Embryonic facial prominence (tissue), 1 donor: Measurements from ENCODE around the gene TTC34.
"Not testable (repeated sequence)": the region's sequence is repeated elsewhere in the genome, so short reads cannot be mapped to it uniquely, and the experiment has no call there.

Experiments
- DNase-seq: peaks from one replicate; pipeline ENCODE4 v3.0.0-alpha.2; 2016; ENCODE audit errors: extremely low spot score

The TTC34 gene

DNA sequence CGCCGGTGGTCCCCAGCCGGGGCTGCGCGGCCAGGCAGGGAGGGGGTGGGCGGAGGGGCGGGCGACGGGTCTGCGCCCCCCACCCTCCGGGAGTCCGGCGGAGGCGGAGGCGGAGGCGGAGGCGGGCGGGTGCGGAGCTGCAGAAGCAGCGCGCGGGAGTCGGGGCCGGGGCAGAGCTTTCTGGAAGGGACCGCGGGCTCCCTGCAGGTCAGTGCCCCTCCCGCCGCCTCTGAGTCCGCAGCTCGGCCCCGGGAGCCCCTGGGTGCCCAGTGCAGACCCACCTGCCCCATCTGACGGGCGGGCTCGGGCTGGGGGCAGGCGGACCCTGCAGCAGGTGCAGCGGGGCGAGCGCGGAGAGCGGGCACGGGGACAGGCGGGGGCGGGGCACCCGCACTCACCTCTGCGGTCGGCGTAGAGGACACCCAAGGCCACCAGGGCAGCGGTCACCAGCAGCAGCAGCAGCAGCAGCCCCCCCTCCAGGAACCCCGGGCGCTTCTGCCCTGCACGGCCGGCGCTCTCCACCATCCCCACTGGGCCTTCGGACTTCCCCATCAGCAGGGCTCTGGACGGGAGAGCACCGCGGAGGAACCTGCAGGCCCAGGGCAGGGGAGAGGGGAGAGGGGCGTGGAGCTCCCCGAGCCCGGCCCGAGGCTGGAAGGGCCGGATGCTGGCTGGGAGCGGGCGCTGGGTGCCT lies 172.4 kb downstream of the TTC34 start:
- no peak for DNase-seq

GRCh38 chr1:2628191-2628932 lies 173.1 kb downstream of the TTC34 start:
- no peak for DNase-seq

- no peak for DNase-seq
Measured at GRCh38 chr1:2627746-2628145, 173.7 kb downstream of the TTC34 start.

DNA sequence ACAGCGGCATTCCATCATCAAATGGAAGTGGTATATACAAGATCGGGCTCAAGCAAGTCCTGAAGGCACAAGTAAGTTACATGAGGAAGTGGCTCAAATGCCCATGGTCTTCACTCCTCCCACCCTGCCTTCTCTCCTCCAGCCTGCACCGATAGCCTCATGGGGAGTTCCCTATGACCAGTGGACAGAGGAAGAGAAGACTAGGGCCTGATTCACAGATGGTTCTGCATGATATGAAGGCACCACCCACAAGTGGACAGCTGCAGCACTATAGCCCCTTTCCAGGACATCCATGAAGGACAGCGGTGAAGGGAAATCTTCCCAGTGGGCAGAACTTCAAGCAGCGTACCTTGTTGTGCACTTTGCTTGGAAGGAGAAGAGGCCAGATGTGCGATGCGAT lies 175.7 kb downstream of the TTC34 start:
- not testable (repeated sequence) for DNase-seq

GRCh38 chr1:2625311-2625710 lies 176.2 kb downstream of the TTC34 start:
- DNase-seq: no peak

GRCh38 chr1:2624735-2625300 lies 176.7 kb downstream of the TTC34 start:
- DNase-seq: no peak

- DNase-seq: no peak
Measured at GRCh38 chr1:2623571-2624337, 177.7 kb downstream of the TTC34 start.

DNA sequence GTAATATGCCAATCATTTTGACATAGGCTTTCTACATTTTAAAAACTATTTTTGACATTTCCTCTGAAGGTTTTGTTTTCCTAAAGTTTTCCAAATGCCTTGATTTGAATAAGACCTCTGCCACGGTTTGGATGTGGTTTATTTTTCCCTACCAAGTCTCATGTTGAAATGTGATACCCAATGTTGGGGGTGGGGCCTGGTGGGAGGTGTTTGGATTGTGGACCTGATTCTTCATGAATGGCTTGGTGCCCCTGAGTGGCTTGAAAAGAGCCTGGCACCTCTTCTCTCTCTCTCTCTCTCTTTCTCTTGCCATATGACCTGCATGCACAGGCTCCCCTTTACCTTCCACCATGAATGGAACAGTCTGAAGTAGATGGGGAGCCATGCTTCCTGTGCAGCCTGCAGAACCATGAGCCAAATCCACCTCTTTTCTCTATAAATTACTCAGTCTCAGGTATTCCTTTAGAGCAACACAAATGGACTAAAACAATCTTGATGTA lies 183.5 kb downstream of the TTC34 start:
- DNase-seq: no peak

GRCh38 chr1:2614145-2614544 lies 187.3 kb downstream of the TTC34 start:
- no peak for DNase-seq

- no peak for DNase-seq
Measured at GRCh38 chr1:2612591-2613365, 188.7 kb downstream of the TTC34 start.

GRCh38 chr1:2611621-2612437 lies 189.7 kb downstream of the TTC34 start:
- no peak for DNase-seq

GRCh38 chr1:2611031-2611501 lies 190.4 kb downstream of the TTC34 start:
- no peak for DNase-seq

GRCh38 chr1:2610036-2610959 lies 191.2 kb downstream of the TTC34 start:
- DNase-seq: no peak

DNA sequence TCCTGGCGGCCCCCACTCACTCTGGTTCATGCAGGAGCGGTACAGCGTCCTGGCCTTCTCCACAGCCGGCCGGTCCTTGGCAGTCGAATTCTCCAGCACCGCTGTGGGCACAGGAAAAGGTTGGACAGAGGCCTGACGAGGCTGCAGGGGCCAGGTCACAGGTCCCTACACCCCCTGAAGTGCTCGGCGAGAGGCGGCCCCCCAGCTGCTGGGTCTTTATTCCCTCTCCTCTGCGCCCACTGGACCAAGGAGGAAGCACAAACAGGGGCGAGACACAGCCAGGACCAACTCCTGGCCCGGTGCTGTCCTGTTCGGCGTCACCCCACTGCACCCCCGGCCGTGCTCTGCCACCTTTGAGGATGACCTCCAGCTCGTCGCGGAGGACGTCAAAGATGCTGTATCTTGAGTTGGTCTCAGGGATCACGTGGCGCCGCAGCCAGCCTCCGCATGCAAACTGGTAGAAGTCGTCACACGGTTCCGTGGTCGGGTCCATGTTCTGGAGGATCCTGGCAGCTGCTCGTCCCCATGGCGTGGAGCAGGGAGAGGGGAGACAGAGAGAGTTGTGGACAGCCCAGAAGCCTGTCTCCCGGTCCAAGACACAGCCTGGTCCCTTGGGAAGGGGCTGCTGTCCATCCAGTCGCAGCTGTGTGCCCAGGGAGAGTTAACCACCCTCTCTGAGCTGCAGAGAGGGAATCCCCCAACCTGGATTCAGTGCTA lies 192.0 kb downstream of the TTC34 start:
- no peak for DNase-seq

DNA sequence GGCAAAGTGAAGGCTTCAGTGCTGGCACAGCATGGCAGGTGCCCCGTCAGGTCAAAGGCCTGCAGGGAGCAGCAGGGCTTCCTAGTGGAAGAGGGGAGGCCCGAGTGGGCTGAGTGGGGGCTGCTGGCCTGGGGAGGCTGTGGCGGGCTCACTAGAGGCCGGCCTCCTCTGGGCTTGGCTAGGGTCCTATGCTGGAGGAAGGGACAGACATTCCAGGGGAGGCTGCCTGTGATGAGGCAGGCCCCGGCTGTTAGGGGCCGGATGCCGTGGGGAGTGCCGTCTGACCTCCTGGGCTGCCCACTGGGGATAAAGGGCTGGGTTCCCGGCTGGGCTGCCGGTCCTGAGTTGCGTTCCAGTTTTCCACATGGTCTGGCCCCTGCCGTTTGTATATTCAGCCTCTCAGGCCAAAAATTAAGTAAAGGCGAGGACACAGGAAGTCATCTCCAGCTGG lies 193.8 kb downstream of the TTC34 start:
- DNase-seq: no peak

GRCh38 chr1:2606881-2607621 lies 194.4 kb downstream of the TTC34 start:
- DNase-seq: no peak

DNA sequence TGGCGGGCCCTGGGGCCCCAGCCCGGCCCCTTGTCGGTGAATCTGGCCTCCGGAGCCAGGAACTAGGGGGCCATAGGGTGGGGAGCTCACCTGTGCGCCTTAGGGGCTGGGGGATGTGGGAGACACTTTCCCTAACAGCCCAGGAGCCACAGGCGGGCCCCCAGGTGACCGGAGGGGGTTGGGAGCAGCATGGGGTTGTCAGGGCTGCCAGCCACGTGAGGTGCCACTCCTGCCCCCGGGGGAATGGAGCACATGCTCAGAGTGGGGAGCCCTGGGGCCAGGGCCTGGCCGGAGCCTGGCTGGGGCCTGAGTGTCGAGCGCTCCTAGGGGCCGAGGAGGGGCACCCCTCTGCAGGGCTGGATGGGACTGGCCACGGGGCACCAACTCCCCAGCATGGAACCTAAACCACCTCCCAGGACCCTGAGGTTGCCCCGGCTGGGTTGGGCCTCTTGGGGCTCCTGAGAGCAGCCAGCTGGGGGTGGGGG lies 195.1 kb downstream of the TTC34 start:
- no peak for DNase-seq
